Prostate gland (tissue), 2 donors: ENCODE measurements around the gene SCLT1.

Experiments used
- CTCF ChIP-seq, 4 experiments: fragments of 200-600 bp in 2 of 4; fragments of 450-650 bp in 2 of 4; sonication (generic) in 2 of 4; IDR thresholded peaks; 1 replicate in 3 of 4; 2 replicates in 1 of 4; pipeline ENCODE4 v1.5.1; 2016 to 2019; ENCODE audit warnings: antibody characterized with exemption in 4 of 4, mild to moderate bottlenecking in 2 of 4, moderate library complexity in 2 of 4
- POLR2A ChIP-seq: fragments of 450-650 bp; IDR thresholded peaks from one replicate; pipeline ENCODE4 v1.6.1; 2016; ENCODE audit warnings: antibody characterized with exemption, mild to moderate bottlenecking

- TF ChIP-seq CTCF (IDR thresholded peaks at IDR 0.05) (no peak), POLR2A (no peak)
Observed at GRCh38 chr4:128877934-128878333, 215.4 kb downstream of the SCLT1 start.
